ENCODE data around the gene TSC22D2.

Gene TSC22D2

DNA sequence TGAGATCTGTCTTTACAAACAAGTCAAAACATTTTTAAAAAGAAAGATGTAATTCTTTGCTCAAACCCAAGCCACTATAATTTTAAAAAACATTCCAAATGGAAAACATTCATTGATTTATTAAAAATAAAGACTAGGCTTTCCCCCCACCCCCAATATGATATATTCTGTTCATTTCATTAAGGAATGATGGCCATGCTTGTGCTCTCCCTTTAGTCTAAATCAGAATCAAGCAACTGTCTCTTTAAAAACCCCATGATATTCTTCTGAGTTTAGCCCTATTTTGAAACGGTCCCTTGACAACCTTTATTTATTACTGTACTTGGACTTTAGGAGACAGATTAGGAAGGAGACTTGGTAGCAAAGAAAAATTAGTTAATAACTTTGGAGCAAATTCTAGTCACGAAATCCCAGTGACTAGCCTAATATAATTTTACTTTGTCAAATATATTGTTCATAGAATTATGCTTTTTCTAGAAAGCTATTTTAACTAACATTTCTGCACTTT, 38.4 kb downstream of the TSC22D2 start:
- no peak for DNase-seq (ENCODE audit: low read depth)
- TF ChIP-seq, protein P1, sequence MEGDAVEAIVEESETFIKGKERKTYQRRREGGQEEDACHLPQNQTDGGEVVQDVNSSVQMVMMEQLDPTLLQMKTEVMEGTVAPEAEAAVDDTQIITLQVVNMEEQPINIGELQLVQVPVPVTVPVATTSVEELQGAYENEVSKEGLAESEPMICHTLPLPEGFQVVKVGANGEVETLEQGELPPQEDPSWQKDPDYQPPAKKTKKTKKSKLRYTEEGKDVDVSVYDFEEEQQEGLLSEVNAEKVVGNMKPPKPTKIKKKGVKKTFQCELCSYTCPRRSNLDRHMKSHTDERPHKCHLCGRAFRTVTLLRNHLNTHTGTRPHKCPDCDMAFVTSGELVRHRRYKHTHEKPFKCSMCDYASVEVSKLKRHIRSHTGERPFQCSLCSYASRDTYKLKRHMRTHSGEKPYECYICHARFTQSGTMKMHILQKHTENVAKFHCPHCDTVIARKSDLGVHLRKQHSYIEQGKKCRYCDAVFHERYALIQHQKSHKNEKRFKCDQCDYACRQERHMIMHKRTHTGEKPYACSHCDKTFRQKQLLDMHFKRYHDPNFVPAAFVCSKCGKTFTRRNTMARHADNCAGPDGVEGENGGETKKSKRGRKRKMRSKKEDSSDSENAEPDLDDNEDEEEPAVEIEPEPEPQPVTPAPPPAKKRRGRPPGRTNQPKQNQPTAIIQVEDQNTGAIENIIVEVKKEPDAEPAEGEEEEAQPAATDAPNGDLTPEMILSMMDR (IDR thresholded peaks at IDR 0.05; ENCODE audit: low read length, missing control alignments): no peak
- H3K4me3 ChIP-seq (replicated peaks; ENCODE audit: low read depth, low read length): no peak overlapping the region

DNA sequence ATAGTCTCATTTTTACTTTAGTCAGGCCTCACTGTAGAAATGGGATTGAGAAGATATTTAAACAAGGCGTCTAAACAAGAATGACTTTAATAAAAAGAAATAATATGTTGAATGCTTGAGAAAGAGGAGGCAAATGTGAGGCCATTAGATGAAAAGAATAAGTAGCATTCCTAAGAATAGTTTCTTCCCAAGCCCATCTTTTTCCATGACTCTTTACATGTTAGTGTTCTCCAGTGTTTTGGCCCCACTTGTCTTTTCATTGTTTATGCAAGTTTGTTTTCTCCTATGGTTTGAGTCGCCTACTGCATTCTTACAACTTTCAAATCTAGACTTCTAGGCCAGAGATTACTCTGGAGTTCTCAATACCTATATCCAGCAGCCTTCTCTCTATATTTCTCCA, 39.0 kb downstream of the TSC22D2 start:
- H3K4me3 ChIP-seq (replicated peaks; ENCODE audit: low read depth, low read length): no peak overlapping the region
- DNase-seq (ENCODE audit: low read depth): no peak
- TF ChIP-seq, protein P1 (IDR thresholded peaks at IDR 0.05; ENCODE audit: low read length, missing control alignments): no peak

DNA sequence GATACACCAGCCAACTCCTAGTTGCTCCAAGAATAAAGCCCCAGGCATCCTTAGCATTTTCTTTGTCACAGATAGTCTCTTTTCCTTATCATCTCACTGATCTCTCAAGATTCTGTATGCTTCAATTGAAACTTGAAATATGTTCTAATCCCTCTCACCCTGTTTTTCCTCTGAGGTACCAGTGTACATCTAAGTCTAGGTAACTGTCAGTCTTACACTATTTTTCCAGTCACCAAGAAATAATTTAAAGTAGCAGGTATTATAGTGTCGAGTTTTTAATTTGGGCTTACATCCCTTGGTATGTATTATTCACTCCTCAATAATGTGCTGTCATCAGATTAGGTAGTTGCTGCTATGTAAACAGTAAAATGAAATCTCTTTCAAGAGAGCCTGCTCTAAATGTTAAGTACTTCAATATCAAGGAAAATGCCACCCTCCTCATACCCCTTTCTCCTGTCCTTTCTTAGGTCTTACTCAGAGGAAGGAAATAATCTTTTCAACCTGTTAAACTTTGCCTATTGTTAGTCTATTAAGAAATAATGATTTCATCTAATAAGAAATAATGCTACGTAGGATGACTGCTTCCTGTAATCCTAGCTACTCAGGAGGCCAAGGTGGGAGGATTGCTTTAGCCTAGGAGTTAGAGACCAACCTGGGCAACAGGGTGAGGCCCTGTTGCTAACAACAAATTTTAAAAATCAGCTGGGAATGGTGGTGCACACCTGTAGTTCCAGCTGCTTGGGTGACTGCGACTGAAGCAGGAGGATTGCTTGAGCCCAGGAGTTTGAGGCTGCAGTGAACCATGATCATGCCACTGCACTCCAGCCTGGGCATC, 39.8 kb downstream of the TSC22D2 start:
- DNase-seq (ENCODE audit: low read depth): no peak
- H3K4me3 ChIP-seq (replicated peaks; ENCODE audit: low read depth, low read length): no peak overlapping the region
- TF ChIP-seq, protein P1 (IDR thresholded peaks at IDR 0.05; ENCODE audit: low read length, missing control alignments): no peak

DNA sequence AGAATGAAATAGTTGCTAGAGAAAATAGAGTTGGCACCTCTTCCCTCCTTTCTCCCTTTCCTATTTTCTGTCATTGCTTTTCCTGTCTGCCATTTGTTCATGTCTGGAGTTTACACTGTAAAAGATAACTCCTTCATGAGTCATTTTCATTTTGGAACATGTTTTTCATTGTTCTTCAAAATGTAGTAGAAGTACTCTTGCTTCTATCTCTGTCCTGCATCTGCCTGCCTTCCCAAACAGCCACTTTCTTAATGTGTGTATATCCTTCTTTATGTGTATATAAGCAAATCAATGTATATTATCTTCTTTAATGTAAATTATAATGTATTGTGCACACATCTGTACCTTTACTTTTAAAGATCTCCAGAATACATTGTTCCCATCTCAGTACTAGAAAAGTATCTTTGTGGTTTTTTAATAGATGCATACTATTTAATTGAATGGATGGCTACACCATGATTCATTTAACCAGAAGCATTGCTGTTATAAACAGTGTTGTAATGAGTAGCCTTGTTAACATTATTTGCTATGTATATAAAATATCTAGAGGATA, 41.1 kb downstream of the TSC22D2 start:
- peak; percentile 75 for DNase-seq (ENCODE audit: low read depth)
- TF ChIP-seq, protein P1 (IDR thresholded peaks at IDR 0.05; ENCODE audit: low read length, missing control alignments): no peak
- H3K4me3 ChIP-seq (replicated peaks; ENCODE audit: low read depth, low read length): no peak overlapping the region

DNA sequence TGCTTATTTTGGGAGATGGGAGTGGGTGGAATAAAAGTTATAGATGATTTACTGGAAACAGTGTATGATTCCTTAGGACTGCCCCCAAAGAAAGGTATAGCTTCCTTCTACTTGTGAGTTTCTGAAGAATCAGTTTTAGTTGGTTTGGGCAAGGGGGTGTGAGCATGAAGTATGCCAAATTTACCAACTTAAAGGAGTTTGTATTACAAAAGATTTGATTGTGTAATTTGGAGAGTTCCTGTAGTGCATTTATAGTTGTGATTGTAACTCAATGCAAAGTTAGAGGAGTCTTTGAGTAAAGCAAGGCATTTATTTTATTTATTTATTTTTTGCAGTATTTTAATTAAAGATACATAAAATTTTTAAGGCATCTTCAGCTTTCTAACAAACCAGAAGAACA, 42.8 kb downstream of the TSC22D2 start:
- peak; percentile 44 for DNase-seq (ENCODE audit: low read depth)
- TF ChIP-seq, protein P1 (IDR thresholded peaks at IDR 0.05; ENCODE audit: low read length, missing control alignments): no peak
- H3K4me3 ChIP-seq (replicated peaks; ENCODE audit: low read depth, low read length): no peak overlapping the region

DNA sequence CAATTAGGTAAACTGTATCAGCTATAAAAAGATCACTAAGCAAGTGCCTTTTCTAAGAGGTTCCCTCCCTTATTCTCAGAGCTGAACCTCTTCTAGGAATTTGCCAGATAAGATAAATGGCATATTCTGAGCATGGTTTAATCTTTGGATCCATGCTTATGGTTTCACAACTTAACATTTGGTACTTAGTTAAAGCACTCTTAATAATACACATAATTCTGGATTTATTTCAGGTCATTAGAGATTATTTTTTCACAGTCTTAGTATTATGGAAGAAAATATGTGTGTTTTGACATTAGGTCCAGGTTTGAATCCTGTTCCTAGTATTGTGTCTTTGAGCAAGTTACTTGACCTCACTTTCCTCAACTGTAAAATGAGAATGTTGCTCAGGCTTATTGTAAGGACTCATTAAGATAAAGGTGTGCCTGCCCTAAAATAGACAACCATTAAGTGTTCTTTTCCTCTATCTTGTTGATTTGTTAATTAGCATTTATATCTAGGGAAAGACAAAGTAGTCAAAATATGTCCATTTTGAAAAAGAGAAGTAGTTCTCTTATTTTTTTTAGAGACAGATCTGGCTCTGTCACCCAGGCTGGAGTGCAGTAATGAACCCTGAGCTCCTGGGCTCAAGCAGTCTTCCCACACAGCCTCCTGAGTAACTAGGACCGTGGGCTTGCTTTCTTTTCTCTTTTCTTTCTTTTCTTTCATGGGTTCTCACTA, 43.4 kb downstream of the TSC22D2 start:
- TF ChIP-seq, protein P1 (IDR thresholded peaks at IDR 0.05; ENCODE audit: low read length, missing control alignments): no peak
- peak; percentile 45 for DNase-seq (ENCODE audit: low read depth)
- no peak overlapping the region for H3K4me3 ChIP-seq (replicated peaks; ENCODE audit: low read depth, low read length)
